Urinary bladder (tissue), 4 donors: ENCODE results near the gene METTL25. TPM values are rescaled to one million over a fixed set of nuclear protein-coding genes. Genes with fewer than 3 reads are reported as not detected.
A peak's percentile ranks its signal among the peaks of the same experiment; 100 is the strongest.

ENCODE experiments used
- DNase-seq: peaks from one replicate; pipeline ENCODE4 v3.0.0-alpha.2; 2015; ENCODE audit errors: extremely low spot score
- H3K27ac ChIP-seq: one replicate; pipeline ENCODE4 v1.5.1; 2013; ENCODE audit warnings: low read depth, mild to moderate bottlenecking, moderate library complexity
- H3K36me3 ChIP-seq: one replicate; pipeline ENCODE4 v1.6.1; 2013; ENCODE audit warnings: mild to moderate bottlenecking, moderate library complexity; ENCODE audit not compliant: insufficient read depth
- H3K4me1 ChIP-seq: one replicate; pipeline ENCODE4 v1.6.1; 2013; ENCODE audit warnings: mild to moderate bottlenecking, moderate library complexity; ENCODE audit not compliant: insufficient read depth
- H3K4me3 ChIP-seq: one replicate; pipeline ENCODE4 v1.5.1; 2013; ENCODE audit warnings: low read depth, low read length
- WGBS: extraction: QIAGEN DNeasy Blood & Tissue Kit; methylation state at CpG from one replicate; pipeline ENCODE4 v1.1.7; 2013; 5-methylcytosine and 5-hydroxymethylcytosine counted together
- polyA plus RNA-seq: library from polyadenylated mRNA; stranded (reverse); fragments of 200-250 nt; gene quantifications from one replicate; pipeline ENCODE4 v1.2.3, GENCODE V29; 2013
- total RNA-seq: library from RNA; depleted of rRNA; stranded (reverse); fragments of >200 nt; gene quantifications from one replicate; pipeline ENCODE4 v1.2.3, GENCODE V29; 2014
- donor health status: healthy with polysubstance abuse.
- donor health status: healthy.

The METTL25 gene, protein sequence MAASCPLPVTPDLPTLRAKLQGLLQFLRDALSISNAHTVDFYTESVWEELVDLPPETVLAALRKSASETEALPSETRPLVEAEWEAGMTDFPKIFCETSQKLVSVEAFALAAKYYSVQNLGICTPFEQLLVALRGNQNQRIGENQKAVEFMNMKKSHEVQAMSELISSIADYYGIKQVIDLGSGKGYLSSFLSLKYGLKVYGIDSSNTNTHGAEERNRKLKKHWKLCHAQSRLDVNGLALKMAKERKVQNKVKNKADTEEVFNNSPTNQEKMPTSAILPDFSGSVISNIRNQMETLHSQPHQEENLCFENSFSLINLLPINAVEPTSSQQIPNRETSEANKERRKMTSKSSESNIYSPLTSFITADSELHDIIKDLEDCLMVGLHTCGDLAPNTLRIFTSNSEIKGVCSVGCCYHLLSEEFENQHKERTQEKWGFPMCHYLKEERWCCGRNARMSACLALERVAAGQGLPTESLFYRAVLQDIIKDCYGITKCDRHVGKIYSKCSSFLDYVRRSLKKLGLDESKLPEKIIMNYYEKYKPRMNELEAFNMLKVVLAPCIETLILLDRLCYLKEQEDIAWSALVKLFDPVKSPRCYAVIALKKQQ
- total RNA-seq = 65.6 TPM
- 5.3 TPM for polyA plus RNA-seq

DNA sequence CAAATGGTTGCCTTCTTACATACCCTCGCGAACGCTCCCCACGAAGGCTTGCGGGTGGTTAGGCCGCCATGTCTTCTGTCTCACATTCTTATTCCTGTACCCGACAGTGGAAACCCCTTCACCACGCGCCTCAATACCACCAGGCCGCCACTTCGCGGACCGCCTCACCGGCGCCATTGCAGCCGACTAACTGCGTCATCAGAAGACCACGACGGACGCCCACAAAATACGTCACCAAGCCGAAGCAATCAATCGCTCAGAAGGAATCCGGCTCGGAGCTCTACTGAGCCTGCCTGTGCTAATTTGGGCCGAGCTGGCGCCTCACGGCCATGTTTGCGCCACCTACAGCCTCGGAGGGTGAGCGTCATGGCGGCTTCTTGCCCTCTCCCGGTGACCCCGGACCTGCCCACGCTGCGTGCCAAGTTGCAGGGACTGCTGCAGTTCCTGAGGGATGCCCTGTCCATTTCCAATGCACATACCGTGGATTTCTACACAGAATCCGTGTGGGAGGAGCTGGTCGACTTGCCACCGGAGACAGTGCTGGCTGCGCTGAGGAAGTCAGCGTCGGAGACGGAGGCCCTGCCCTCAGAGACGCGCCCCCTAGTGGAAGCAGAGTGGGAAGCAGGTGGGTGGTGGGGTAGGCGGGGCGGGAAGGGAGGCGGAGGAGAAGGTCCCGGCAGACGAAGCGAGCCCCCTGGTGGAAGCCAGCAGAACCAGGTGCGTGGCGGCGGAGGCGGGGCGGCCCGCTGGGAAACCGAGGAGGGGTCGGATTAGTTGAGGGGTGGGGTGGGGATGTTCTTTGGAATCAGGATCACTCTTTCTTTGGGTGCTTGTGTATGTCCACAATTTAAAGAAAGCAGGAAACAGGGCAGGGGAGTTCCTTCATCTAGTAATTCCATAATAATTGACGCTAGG lies at the start of gene METTL25, which contains the start of gene CCDC59:
TSS of gene METTL25 (plus strand) at position 330 of the 915 bp plus-strand sequence. CDS start at position 367, 37 bp downstream.
TSS of gene CCDC59 (minus strand) at position 188 of the 915 bp plus-strand sequence. CDS start at position 177, 11 bp downstream.
- Histone ChIP-seq H3K27ac (peak within 1 kb of the TSS; percentile 90), H3K4me1 (no peaks in the 10 kb centered on the region), H3K36me3 (peaks cover 2% of the 10 kb centered on the region), H3K4me3 (peak within 1 kb of the TSS; percentile 78)
- whole genome bisulfite sequencing = under 1% methylated on average over 61 of the region's 61 CpGs
- peak; percentile 97 for DNase-seq

- H3K4me3 ChIP-seq = no peak overlapping the region
- no peak overlapping the region for H3K27ac ChIP-seq
- no peaks in the 10 kb centered on the region for H3K4me1 ChIP-seq
- no peak for DNase-seq
- 41% methylated on average over 8 of the region's 8 CpGs for WGBS
- no peaks in the 10 kb centered on the region for H3K36me3 ChIP-seq
Measured at GRCh38 chr12:82314406-82314892, 43.9 kb upstream of the METTL25 start.

DNA sequence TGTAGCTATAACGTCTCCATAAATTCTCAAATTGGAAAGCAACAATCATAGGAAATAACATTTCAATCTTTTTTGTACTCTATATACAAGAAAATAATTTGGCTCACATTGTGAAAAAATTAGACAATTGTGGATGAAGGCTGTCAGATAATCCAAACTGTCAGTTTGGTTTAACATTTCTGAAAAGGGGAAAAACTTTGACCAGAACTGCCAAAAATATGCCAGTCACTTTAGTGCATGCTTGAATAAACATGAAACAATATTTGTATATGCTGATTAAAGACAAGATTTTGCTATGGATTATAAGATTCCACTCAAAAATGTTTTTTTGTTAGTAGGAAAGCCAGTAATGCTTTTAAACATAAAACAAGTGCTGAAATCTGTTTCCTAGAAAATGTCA lies 39.1 kb upstream of the METTL25 start:
- Histone ChIP-seq H3K27ac (no peak overlapping the region), H3K4me1 (no peaks in the 10 kb centered on the region), H3K4me3 (no peak overlapping the region), H3K36me3 (no peaks in the 10 kb centered on the region)
- no peak for DNase-seq
- 75% methylated on average over 1 of the region's 1 CpG for WGBS

DNA sequence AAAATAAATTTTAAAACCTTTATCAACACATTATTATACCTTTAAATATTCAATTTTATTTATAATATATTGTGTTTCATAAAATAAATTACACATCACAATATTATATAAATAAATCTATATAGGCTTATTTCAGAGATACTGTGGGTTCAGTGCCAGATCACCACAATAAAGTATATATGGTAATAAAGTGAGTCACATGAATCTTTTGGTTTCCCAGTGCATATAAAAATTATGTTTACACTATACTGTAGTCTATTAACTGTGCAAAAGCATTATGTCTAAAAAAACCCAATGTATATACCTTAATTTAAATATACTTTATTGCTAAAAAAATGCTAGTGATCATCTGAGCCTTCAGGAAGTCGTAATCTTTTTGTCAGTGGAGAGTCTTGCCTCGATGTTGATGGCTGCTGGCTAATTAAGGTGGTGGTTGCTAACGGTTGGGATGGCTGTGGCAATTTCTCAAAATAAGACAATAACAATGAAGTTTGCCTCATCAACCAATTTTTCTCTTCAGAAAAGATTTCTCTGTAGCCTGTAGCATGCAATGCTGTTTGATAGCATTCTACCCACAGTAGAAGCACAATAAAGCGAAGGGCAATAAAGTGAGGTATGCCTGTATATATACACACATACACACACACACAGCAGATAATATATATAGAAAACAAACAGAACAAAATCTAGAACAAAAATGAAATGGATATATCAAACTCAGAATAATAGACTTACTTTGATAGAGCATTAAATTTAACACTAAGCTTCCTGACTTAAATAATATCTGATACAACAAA lies 32.6 kb upstream of the METTL25 start:
- Histone ChIP-seq H3K36me3 (no peaks in the 10 kb centered on the region), H3K4me3 (no peak overlapping the region), H3K4me1 (no peaks in the 10 kb centered on the region), H3K27ac (no peak overlapping the region)
- 57% methylated on average over 4 of the region's 4 CpGs for WGBS
- DNase-seq = no peak

GRCh38 chr12:82326905-82327503 lies 31.3 kb upstream of the METTL25 start:
- DNase-seq = no peak

GRCh38 chr12:82327861-82328260 lies 30.5 kb upstream of the METTL25 start:
- WGBS = 66% methylated on average over 1 of the region's 1 CpG
- Histone ChIP-seq H3K4me1 (no peaks in the 10 kb centered on the region), H3K27ac (no peak overlapping the region), H3K4me3 (no peak overlapping the region), H3K36me3 (no peaks in the 10 kb centered on the region)
- DNase-seq = no peak

More at GRCh38 chr12:82326905-82327503, 31.3 kb upstream of the METTL25 start:
- no peak overlapping the region for H3K27ac ChIP-seq
- H3K4me1 ChIP-seq = no peaks in the 10 kb centered on the region
- 16% methylated on average over 1 of the region's 1 CpG for WGBS
- no peak overlapping the region for H3K4me3 ChIP-seq
- H3K36me3 ChIP-seq = no peaks in the 10 kb centered on the region

DNA sequence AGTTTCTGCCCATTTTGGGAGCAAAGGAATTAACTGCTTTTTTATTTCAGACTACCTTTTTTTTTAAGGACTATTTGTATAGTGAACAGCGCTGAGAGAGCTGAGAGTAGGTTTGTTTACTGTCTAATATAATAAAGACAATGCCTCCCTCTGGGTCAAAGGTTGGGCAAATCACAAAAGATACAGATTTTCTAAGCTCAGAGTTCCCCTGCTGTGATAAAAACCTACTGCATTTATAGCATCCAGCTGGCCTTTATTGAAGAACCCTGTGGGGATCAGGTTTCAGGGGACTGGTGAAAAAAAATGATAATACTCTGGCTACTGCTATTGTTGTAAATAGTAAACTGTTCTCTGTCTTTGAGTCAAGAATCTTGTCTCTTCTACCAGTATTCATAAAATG lies 28.8 kb upstream of the METTL25 start:
- WGBS = 15% methylated on average over 1 of the region's 1 CpG
- H3K36me3 ChIP-seq = no peaks in the 10 kb centered on the region
- no peak for DNase-seq

DNA sequence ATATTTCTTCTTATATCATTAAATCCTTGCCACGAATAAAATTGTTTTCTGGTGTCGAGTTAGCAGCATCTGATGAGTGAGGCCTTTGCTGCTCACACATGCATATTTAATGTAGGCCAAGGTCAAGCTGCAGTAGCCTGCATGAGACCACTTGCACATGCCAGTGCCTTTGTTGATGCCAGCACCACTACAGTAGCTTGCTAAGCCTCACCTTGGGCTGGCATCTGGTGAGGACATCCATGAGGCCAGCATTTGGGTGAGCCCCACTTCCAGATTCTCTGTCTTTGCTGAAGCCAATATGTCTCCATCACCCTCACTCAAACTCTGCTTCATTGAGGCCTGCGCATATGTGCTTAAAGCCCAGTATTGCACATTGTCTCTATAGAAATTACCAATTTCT lies 8.2 kb upstream of the METTL25 start:
- Histone ChIP-seq H3K27ac (no peak overlapping the region), H3K36me3 (no peaks in the 10 kb centered on the region), H3K4me3 (no peak overlapping the region), H3K4me1 (no peaks in the 10 kb centered on the region)
- no peak for DNase-seq
- WGBS = 96% methylated on average over 3 of the region's 3 CpGs

More for the DNA sequence above, 28.8 kb upstream of the METTL25 start:
- no peak overlapping the region for H3K27ac ChIP-seq
- no peaks in the 10 kb centered on the region for H3K4me1 ChIP-seq
- no peak overlapping the region for H3K4me3 ChIP-seq

- Histone ChIP-seq H3K36me3 (no peaks in the 10 kb centered on the region), H3K4me3 (no peak overlapping the region), H3K4me1 (no peaks in the 10 kb centered on the region), H3K27ac (no peak overlapping the region)
- no peak for DNase-seq
- WGBS = 87% methylated on average over 6 of the region's 6 CpGs
Measured at GRCh38 chr12:82351390-82351789, 6.9 kb upstream of the METTL25 start.

DNA sequence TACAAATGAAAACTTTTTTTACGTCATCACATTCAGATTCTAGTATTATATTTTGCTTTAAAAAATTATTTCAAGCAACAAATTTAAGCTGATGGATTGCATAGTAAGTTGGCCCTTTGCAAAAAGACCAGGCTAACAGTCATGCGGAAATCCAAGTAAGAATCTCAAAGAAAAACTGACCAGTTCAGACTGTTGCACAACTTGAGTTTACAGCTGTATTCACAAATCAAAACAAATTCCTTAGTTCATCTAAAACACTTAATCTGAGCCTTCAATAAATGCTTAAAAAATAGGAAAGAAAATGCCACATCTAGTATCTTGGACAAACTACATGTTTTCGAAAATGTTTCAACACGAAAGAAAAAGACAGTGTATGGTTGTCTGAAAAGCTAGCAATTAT lies 989 bp upstream of the METTL25 start:
- Histone ChIP-seq H3K4me3 (peak overlapping the region; percentile 78), H3K36me3 (peaks cover 2% of the 10 kb centered on the region), H3K4me1 (no peaks in the 10 kb centered on the region), H3K27ac (no peak overlapping the region)
- no peak for DNase-seq
- 42% methylated on average over 4 of the region's 4 CpGs for WGBS

DNA sequence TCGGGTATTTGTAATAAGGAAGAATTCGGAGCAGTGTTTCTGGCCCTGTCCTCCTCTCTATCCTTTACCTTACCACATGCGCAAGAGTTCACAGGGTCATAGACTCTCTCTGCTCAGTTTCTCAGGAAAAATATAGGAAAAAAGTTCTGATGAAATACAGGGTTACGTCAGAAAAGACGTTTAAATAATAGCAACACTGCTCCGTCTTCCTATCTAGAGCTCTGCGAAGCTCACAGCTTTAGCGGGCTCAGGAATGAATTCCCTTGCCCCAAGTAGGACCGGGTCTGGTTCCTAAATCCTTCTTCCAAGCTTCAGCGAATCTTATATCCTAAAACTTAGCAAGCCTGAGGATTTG lies 507 bp upstream of the METTL25 start:
- no peak for DNase-seq

DNA sequence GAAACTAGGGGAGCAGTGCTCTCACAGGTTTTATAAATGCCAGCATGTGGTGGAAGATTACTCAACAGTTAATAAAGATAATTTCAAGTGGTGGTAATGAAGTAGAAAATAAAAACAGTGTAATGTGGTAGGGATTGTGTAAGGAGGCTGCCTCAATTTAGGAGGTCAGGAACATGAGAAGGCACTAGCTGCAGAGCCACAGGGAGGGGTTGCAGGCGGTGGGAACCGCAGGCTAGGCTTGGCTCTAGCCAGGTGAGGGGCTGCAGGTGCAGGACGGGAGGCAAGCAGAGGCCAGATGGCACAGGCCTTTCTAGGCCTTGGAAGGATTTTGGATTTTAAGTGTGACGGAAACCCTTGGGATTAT lies 768 bp downstream of the METTL25 start:
- WGBS = 7% methylated on average over 4 of the region's 4 CpGs
- no peaks in the 10 kb centered on the region for H3K4me1 ChIP-seq
- H3K4me3 ChIP-seq = peak overlapping the region; percentile 34
- H3K36me3 ChIP-seq = peaks cover 2% of the 10 kb centered on the region
- H3K27ac ChIP-seq = peak overlapping the region; percentile 15
- no peak for DNase-seq

More for the DNA sequence above, 507 bp upstream of the METTL25 start:
- H3K27ac ChIP-seq = peak overlapping the region; percentile 86
- H3K4me1 ChIP-seq = no peaks in the 10 kb centered on the region
- under 1% methylated on average over 10 of the region's 10 CpGs for WGBS
- peaks cover 2% of the 10 kb centered on the region for H3K36me3 ChIP-seq
- H3K4me3 ChIP-seq = peak overlapping the region; percentile 78
